ENCODE results near the gene ARV1.
A peak's percentile ranks its signal among the peaks of the same experiment; 100 is the strongest.
"Not testable (repeated sequence)": the region's sequence is repeated elsewhere in the genome, so short reads cannot be mapped to it uniquely, and the experiment has no call there.

Gene ARV1

GRCh38 chr1:231045286-231045685 lies 66.4 kb downstream of the ARV1 start:
- peak; percentile 13 for DNase-seq

- DNase-seq: not testable (repeated sequence)
These were observed 67.2 kb downstream of the ARV1 start for GRCh38 chr1:231045921-231046729.

GRCh38 chr1:231046730-231047395 lies 68.0 kb downstream of the ARV1 start:
- no peak for DNase-seq

GRCh38 chr1:231047529-231047928 lies 68.6 kb downstream of the ARV1 start:
- DNase-seq: not testable (repeated sequence)

- DNase-seq: not testable (repeated sequence)
These were observed 69.5 kb downstream of the ARV1 start for GRCh38 chr1:231048419-231048818.

GRCh38 chr1:231049121-231049979 lies 70.5 kb downstream of the ARV1 start:
- no peak for DNase-seq
